Fibroblast of skin of right quadriceps (primary cell): ENCODE results near the gene SMIM33.
"Not testable (repeated sequence)": the region's sequence is repeated elsewhere in the genome, so short reads cannot be mapped to it uniquely, and the experiment has no call there.

Experiments used
- DNase-seq: peaks from one replicate; pipeline ENCODE4 v3.0.0-alpha.2; 2013

The SMIM33 gene

DNA sequence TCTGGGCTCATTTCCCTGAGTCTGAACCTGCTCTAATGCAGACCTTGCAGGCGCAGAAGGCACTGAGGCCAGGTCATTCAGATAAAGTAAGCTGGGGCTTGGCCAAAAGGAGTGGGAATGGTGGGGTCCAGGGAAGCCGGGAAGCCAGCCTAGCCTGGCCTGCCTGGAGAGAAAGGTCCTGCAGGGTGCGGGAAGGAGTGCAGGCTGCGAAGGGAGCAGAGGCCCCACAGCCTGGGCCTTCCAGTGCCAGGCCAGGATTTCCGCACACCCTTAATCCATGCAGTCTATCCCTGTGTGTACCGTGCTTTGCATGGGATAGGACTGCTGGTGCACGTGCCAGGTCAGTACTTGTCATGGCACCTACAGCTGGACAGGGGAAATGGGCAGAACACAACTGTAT, 15.4 kb downstream of the SMIM33 start:
- DNase-seq = no peak

DNA sequence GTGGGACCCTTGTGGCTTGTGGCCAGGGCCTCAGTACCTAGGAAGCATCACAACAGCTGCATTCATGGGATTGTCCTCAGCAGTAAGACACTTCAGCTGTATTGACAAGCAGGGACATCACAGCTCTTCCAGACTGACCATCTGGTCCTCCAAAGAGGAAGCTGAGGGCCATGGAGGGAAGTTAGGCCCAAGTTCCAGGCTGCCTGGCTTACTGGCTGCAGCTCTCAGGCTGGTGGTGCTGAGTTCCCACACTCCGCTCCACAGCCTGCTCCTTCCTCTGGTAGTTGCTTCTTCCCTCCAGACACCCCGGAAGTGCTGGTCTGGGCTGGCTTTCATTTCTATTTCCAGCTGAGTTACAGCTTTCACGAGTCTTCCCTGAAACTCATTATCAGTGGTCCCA, 17.5 kb downstream of the SMIM33 start:
- no peak for DNase-seq

DNA sequence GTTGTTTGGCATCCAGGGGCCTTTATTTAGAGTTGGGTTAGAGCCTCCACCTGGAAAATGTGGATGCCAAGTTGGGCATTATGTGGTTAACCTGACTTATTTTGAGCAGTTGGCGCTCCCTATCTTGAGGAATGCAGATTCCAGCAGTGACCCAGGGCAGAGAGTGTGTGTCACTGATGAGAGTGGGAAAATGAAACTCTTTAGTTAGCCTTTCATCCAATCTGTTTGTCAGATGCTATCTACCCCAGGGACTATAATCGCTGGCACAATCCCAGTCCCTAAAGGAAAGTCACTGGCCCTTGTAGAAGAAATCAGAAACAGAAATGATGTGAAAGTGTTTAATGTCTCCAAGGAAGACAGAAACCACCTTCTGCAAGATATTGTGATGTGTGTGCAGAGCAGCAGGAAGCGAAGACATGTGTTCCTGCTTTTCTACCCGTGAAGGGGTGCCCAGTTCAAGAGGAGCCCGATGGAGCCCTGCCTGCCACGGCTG, 21.9 kb downstream of the SMIM33 start:
- peak; percentile 53 for DNase-seq

DNA sequence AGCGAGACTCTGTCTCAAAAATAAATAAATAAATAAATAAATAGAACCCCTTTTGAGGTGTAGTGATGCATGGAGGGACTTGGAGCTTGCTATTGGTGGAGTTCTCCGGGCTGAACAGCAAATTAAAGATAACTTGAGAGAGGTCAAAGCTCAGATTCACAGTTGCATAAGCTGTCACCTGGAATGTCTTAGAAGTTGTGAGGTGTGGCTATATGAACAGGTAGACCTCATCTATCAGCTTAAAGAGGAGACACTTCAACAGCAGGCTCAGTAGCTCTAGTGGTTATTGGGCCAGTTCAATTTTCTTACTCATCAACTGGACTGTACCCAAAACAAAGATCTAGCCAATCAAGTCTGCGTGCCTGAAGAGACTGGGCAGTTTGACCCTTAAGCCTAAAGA, 23.5 kb downstream of the SMIM33 start:
- no peak for DNase-seq

DNA sequence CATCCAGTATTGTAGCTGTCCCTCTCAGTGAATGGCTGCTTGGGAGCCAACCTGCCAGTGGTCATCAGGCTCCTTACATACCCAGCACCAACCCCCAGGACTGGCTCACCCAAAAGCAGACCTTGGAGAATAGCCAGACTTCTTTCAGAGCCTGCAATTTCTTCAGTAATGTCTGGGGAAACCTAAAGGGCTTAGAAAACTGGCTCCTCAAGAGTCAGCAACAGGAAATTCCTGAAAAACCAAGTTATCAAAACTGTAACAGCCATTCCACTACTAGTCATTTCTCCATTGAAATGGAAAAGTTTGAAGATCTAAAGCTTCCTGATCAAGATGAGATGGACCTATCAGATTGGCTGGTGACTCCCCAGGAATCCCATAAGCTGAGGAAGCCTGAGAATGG, 24.0 kb downstream of the SMIM33 start:
- peak; percentile 82 for DNase-seq

DNA sequence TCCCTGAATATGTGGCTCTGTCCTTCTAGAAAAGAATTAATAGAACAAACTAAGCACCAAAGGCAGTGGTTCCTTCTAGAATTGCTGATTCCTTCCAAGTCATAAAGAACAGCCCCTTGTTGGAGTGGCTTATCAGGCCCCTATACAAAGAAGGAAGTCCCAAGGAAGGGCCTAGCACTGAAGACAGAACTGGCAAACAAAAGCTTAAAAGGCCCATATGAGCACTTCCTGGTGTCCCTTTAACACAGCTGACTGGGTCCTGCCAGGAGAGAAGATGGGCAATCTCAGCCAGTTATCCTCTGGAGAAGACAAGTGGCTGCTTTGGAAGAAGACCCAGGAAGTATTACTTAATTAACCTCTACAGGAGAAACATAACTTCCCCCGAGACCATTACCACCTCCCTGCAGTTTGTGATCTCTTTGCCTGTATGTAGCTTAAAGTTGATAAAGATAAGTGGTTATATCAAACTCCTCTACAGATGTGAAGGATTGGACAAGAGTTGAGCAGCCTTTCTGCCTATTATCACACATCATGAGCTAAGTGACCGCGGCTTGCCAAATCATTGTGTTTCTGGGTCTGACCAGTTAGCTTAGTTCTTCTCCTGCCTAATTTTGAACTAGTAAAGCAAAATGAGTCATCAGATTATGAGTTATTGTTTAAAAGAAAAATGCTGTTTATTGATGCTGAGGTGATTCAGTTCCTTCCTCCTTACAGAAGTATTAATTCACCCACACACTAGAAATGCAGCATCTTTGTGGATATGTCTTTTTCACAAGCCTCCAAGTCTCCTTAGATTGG, 25.0 kb downstream of the SMIM33 start:
- DNase-seq = peak; percentile 66

DNA sequence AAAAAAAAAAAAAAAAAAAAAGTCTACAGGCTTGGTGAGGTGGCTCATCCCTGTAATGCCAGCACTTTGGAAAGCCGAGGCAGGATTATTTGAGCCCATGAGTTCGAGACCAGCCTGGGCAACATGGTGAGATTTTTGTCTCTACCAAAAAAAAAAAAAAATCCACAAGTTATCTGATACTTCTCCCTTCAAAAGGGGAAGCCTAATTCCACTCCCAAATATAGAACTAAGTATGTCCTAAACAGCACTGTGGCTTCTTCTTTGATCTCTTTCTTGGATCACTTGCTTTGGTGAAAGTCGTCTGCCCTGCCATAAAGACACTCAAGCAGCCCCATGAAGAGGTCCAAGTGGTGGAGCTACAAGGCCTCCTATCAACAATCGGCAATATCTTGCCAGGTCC, 30.6 kb downstream of the SMIM33 start:
- DNase-seq = no peak

DNA sequence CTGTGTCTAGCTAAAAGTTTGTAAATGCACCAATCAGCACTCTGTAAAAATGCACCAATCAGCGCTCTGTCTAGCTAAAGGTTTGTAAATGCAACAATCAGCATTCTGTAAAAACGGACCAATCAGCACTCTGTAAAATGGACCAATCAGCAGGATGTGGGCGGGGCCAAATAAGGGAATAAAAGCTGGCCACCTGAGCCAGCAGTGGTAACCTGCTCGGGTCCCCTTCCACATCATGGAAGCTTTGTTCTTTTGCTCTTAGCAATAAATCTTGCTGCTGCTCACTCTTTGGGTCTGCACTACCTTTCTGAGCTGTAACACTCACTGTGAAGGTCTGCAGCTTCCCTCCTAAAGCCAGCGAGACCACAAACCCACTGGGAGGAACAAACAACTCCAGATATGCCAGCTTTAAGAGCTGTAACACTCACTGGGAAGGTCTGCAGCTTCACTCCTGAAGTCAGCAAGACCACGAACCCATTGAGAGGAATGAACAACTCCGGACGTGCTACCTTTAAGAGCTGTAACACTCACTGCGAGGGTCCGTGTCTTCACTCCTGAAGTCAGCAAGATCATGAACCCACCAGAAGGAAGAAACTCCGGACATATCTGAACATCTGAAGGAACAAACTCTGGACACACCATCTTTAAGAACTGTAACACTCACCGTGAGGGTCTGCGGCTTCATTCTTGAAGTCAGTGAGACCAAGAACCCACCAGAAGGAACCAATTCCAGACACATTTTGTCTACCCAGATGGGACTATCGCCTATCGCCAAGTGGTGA, 32.4 kb downstream of the SMIM33 start:
- DNase-seq = not testable (repeated sequence)

DNA sequence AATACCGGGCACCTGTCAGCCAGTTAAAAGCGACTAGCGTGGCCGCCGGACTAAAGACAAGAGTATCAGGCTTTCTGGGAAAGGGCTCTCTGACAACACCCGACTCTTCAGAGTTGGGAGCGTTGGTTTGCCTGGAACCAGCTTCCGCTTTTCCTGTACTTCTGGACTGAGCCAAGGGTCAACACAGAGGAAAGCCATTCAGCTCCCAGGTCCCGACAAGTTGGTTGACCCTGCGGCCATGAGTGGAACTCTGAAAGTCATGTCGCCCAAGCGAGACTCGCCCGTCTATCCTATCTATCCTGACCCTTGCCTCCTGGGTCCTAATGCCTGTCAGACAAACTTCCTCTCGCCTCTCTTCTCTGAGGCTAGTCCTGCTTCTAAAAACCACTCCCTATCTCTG, 33.1 kb downstream of the SMIM33 start:
- DNase-seq = not testable (repeated sequence)

DNA sequence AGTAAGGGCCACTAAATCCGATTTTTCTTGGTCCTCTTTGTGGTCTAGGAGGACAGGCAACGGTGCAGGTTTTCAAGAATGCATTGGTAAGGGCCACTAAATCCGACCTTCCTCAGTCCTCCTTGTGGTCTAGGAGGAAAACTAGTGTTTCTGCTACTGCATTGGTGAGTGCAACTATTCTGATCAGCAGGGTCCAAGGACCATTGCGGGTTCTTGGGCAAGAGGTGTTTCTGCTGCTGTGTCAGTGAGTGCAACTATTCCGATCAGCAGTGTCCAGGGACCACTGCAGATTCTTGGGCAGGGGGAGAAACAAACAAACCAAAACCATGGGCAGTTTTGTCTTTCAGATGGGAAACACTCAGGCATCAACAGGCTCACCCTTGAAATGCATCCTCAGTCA, 33.9 kb downstream of the SMIM33 start:
- DNase-seq = not testable (repeated sequence)

DNA sequence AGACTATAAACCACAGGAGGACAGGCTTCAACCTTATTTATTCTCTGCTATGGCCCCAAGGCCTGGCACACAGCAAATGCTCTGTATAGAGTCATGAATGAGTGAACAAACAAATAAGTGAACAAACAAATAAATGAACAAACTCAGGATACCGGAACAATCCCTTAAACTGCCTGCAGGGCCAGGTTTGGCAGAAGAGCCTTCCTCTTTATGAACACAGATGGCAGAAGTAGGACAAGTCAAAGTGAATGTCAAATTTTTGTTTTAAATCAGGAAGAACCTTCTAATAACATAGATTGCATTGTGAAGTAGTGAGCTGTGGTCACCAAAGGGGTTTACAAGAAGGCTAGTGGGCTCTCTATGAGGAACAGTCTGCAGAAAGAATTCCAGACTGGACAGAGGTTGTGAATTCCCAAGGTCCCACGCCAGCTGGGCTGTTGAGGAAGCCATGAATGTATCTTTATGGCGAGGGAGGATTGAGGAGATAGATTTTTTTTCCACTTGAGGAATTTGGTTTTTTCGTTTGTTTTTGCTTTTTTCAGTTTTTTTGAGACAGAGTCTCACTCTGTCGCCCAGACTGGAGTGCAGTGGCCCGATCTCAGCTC, 42.1 kb downstream of the SMIM33 start:
- DNase-seq = no peak

DNA sequence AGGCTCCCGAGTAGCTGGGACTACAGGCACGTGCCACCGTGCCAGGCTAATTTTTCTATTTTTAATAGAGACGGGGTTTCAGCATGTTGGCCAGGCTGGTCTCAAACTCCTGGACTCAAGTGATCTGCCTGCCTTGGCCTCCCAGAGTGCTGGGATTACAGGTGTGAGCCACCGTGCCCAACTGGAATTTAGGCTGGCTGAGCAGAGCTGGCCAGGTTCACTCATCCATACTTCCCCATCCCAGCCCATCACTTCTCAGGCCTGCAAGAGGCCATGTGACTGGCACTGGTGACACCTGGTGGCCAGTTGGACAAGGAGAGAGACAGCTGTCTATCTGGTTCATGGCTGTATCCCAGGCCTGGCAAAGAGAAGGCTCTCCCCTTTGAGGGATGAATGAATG, 42.6 kb downstream of the SMIM33 start:
- peak; percentile 78 for DNase-seq

DNA sequence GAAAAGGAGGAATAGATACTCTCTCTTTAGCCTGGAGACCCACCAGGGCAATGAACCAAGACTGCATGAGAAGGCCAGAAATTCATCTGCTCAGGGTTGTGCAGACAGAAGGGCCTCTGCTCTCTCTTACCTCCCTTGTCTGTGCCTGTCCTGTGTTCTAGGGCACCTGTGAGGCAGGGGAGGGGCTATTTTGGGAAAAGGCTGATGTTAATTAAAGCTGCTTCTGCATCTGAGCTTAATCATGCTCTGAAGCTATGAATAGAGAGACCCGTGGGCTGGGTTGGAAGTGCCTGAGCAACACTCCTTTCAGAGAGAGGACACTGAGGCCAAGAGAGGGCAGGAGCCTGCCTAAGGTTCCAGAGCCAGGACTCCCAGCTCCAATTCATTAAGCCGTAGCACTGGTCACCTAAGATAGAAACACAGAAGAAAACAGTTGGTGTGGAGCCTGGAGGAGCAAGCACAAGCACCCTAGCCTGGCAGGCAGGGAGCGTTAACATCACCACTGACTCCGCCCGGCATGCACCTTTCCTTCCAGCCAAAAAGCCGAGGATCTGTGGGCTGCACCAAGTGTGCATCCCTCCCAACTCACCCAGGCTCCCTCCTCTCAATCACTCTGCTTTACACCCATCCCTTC, 43.2 kb downstream of the SMIM33 start:
- DNase-seq = no peak

DNA sequence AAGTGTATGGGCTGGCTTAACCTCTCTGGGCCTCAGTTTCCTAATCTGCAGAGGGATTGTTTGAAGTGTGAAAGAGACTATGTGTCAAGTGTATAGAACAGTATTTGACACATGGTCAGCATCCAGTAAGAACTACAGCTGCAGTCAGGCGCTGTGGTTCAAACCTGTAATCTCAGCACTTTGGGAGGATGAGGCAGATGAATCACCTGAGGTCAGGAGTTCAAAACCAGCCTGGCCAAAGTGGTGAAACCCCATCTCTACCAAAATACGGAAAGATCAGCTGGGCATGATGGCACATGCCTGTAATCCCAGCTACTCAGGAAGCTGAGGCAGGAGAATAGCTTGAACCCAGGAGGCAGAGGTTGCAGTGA, 43.7 kb downstream of the SMIM33 start:
- no peak for DNase-seq

DNA sequence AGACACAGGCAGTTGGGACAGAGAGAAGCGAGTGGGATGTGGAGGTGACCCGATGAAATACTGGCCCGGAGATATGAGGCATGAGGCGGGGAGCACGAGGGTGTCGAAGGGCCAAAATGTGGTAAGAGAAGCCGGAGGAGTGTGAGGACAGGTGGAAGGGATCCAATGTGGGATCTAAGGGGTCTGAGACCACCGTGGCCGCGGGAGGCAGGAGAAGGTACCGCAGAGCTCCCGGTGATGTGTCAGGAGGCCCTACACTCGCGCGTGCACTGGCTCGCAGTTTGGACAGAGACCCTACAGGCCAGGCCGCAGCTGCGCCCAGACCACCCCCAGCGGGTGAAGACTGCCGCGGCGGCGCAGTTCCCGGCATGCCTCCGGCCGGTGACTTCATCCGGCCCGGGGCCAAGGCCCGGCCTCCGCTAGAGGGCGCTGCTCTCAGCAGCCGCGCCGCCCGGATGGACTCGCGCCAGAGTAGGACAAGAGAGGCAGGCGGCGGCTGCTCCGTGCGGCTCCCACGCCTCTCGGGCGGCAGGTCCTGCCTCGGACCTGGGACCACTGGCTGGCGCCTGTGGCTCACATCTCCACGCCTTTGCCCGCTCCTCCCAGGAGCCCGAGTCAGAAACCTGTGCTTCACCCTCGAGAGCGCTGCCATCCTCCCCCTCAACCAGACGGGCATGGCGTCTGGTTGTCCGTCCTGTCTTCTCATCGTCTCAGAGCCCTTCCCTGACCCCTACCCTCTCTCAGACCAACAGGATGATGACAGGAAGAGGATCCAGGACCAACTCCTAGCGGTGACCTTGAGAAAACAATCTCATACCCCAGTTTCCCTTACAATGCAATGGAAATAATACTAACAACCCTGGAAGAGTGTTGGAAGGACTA, 47.1 kb downstream of the SMIM33 start:
- DNase-seq = peak; percentile 84
